Activated naive CD4-positive, alpha-beta T cell treated with anti-CD3 and anti-CD28 coated beads, Interleukin-2, amount 10 ng/mL, durations not matched to agents 7 days and 5 days (primary cell): Measurements from ENCODE around the gene KCNG1.
A peak's percentile ranks its signal among the peaks of the same experiment; 100 is the strongest.

Source experiments
- CTCF ChIA-PET: fragments of 350-600 bp; sonication (Branson Sonifier 250); formaldehyde crosslinking; loops from one replicate; lab custom pipeline; 2021; ENCODE audit warnings: antibody characterized with exemption; lab: Charles Lee
- DNase-seq: peaks from one replicate; pipeline ENCODE4 v3.0.0-alpha.2; 2020
- H3K27ac Mint-ChIP-seq: one replicate; pipeline ENCODE4 v1.8.0; 2021; ENCODE audit warnings: mild to moderate bottlenecking, moderate library complexity, mixed read lengths
- H3K27me3 Mint-ChIP-seq: one replicate; pipeline ENCODE4 v1.8.0; 2021; ENCODE audit warnings: mild to moderate bottlenecking, mixed read lengths
- H3K36me3 Mint-ChIP-seq: one replicate; pipeline ENCODE4 v1.8.0; 2021; ENCODE audit warnings: mixed read lengths
- H3K4me1 Mint-ChIP-seq: one replicate; pipeline ENCODE4 v1.8.0; 2021; ENCODE audit warnings: mixed read lengths
- H3K4me3 Mint-ChIP-seq: one replicate; pipeline ENCODE4 v1.8.0; 2021; ENCODE audit warnings: mild to moderate bottlenecking, moderate library complexity, mixed read lengths
- H3K9me3 Mint-ChIP-seq: one replicate; pipeline ENCODE4 v1.8.0; 2021; ENCODE audit warnings: mixed read lengths

KCNG1 gene

GRCh38 chr20:50996901-50997865 is 25.7 kb downstream of the KCNG1 start:
- CTCF ChIA-PET: interaction anchor here (0.9 to 2.8 kb wide), 6 partner anchors 9 to 309 kb away, joined by 3 to 11 read pairs (median 5); no protein-coding TSS in a partner anchor
- no peaks in the 10 kb centered on the region for H3K9me3 Mint-ChIP-seq
- H3K36me3 Mint-ChIP-seq: no peaks in the 10 kb centered on the region
- no peak for DNase-seq
- H3K27me3 Mint-ChIP-seq: peaks cover 44% of the 10 kb centered on the region
- no peak overlapping the region for H3K27ac Mint-ChIP-seq
- no peak overlapping the region for H3K4me3 Mint-ChIP-seq
- H3K4me1 Mint-ChIP-seq: no peaks in the 10 kb centered on the region

DNA sequence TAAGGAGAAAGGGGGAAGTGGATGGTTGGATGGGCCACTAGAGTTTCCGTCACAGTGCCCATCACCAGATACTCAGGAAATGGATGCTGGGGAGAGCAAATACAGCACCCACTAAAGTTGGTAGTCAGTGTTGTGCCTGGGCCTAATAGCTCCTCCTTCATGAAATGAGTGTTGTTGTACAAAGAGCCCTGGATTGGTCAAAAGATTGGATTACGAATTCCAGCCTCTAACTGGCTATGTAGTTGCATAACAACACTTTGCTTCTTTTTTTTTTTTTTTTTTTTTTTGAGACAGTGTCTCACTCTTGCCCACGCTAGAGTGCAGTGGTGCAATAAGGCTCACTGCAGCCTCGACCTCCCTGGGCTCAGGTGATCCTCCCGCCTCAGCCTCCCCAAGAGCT is 27.4 kb downstream of the KCNG1 start:
- H3K4me1 Mint-ChIP-seq: no peaks in the 10 kb centered on the region
- no peak for DNase-seq
- no peaks in the 10 kb centered on the region for H3K36me3 Mint-ChIP-seq
- H3K27me3 Mint-ChIP-seq: peaks cover 40% of the 10 kb centered on the region
- no peak overlapping the region for H3K4me3 Mint-ChIP-seq
- H3K27ac Mint-ChIP-seq: no peak overlapping the region
- CTCF ChIA-PET: interaction anchor here (0.9 to 2.8 kb wide), 4 partner anchors 8 to 311 kb away, joined by 3 to 11 read pairs (median 6); no protein-coding TSS in a partner anchor
- H3K9me3 Mint-ChIP-seq: no peaks in the 10 kb centered on the region

GRCh38 chr20:50993876-50994275 is 29.0 kb downstream of the KCNG1 start:
- Mint-ChIP-seq H3K4me1 (no peaks in the 10 kb centered on the region), H3K9me3 (no peaks in the 10 kb centered on the region), H3K4me3 (no peak overlapping the region), H3K36me3 (no peaks in the 10 kb centered on the region), H3K27ac (no peak overlapping the region), H3K27me3 (peaks cover 37% of the 10 kb centered on the region)
- CTCF ChIA-PET: interaction anchor here (0.7 to 11.1 kb wide), 5 partner anchors 22 to 349 kb away, joined by 3 to 151 read pairs (median 8); no protein-coding TSS in a partner anchor
- DNase-seq: no peak

DNA sequence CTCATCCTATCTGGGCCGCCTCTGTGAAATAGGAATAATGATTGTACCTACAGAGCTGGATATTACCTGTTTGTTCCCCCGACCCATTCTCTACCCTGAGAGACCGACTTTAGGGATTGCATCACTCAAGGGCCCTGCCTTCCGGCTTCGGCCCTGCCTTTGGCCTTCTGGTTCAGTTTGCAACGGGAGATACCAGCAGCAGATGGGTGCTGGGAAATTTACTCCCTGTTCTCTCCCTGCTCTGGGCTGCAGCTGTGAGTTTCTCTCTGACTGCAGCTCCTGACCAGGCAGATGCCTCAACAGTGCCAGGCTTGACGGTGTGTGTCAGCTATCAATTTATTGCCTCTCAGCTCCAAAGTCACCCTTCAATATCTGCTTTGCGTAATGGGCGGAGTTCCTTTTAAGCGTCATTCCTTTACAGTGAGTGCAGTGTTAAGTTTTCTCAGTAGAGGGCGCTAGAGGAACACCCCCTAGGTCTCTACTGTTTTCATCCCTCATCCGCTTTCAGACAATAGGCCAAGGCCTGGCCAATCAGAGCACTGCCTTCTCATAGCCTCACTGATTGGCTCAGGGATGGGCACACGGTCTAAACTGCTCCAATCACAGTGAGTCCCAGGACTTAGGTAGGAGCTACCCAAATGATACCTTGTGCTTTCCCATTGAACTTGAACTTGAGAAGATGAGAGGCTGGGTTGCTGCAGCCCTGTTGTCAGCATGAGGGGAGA is 30.0 kb downstream of the KCNG1 start:
- CTCF ChIA-PET: interaction anchor here (0.7 to 11.1 kb wide), 17 partner anchors 9 to 647 kb away, joined by 3 to 151 read pairs (median 3); no protein-coding TSS in a partner anchor
- no peak overlapping the region for H3K4me3 Mint-ChIP-seq
- no peaks in the 10 kb centered on the region for H3K4me1 Mint-ChIP-seq
- H3K27me3 Mint-ChIP-seq: peaks cover 38% of the 10 kb centered on the region
- no peaks in the 10 kb centered on the region for H3K9me3 Mint-ChIP-seq
- H3K36me3 Mint-ChIP-seq: no peaks in the 10 kb centered on the region
- no peak overlapping the region for H3K27ac Mint-ChIP-seq
- DNase-seq: peak; percentile 60

DNA sequence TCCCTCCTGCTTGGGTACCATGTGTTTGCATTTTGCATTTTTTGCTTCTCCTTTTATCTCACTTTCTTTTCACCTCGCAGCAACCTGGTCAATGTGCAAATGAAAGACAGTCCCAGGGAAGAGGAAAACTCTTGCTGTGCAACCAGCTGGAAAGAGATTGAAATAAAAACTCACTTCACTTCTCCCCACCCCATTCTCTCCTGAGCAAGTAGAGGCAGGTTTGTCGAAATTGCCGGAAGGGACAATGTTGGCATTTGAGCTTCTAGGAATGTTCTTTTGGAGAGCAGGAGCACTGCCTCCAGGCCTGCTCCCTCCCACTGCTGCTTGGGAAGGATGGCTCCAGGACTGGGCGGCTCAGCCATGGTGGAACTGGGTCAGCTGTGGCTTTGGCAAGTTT is 30.6 kb downstream of the KCNG1 start:
- CTCF ChIA-PET: interaction anchor here (0.7 to 11.1 kb wide), 16 partner anchors 10 to 648 kb away, joined by 3 to 151 read pairs (median 3); no protein-coding TSS in a partner anchor
- no peaks in the 10 kb centered on the region for H3K9me3 Mint-ChIP-seq
- peaks cover 42% of the 10 kb centered on the region for H3K27me3 Mint-ChIP-seq
- no peak overlapping the region for H3K4me3 Mint-ChIP-seq
- no peaks in the 10 kb centered on the region for H3K36me3 Mint-ChIP-seq
- H3K4me1 Mint-ChIP-seq: no peaks in the 10 kb centered on the region
- DNase-seq: no peak
- H3K27ac Mint-ChIP-seq: no peak overlapping the region

DNA sequence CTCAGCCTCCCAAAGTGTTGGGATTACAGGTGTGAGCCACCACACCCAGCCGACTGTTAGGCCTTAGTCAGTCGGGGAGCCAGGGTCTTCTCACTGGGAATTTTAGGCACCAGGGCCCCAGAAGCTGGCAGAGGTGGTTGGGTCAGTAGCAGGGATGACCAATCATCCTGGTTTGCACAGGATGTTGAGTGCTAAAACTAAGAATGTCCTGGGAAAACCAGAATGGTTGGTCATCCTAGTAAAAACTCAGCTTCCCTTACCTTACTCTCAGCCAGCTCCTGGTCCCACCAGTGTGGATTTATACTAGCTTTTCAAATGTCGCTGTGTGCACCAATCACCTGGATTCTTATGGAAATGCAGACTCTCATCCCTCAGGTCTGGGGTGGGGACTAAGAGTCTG is 31.8 kb downstream of the KCNG1 start:
- DNase-seq: no peak
- H3K4me1 Mint-ChIP-seq: no peaks in the 10 kb centered on the region
- H3K27ac Mint-ChIP-seq: no peak overlapping the region
- CTCF ChIA-PET: interaction anchor here (0.7 to 11.1 kb wide), 7 partner anchors 9 to 984 kb away, joined by 3 to 151 read pairs (median 7); partner anchors contain the start of gene BCAS4
- H3K36me3 Mint-ChIP-seq: no peaks in the 10 kb centered on the region
- peaks cover 39% of the 10 kb centered on the region for H3K27me3 Mint-ChIP-seq
- no peaks in the 10 kb centered on the region for H3K9me3 Mint-ChIP-seq
- H3K4me3 Mint-ChIP-seq: no peak overlapping the region

DNA sequence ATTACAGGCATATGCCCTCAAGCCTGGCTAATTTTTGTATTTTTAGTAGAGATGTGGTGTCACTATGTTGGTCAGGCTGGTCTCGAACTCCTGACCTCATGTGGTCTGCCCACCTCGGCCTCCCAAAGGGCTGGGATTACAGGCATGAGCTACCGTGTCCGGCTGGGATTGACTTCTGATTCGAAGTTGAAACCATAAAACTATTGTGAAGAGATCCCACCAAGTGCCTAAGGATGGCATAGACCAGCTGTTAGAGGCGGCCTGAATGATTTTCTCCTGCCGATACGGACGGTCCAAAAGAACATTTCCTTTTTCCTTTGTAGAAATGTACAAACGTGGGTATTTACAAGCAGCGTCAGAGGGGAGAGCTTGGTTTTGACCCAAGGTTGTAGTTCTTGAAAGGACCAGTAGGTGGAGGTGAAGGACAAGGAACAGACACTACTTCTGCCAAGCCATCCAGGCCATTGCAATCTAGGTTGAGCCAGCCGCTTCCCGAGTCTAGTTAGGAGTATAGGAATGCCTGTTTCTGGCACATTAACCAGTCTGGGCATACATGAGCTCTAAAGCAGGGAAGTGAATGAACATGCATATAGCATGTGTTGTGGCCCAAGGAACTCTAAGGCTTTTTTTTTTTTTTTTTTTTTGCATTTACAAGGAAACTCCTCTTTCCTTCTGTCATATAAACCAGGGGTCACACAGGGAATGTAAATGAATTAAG is 35.3 kb downstream of the KCNG1 start:
- Mint-ChIP-seq H3K27ac (no peak overlapping the region), H3K9me3 (no peaks in the 10 kb centered on the region), H3K4me1 (no peaks in the 10 kb centered on the region), H3K27me3 (peaks cover 49% of the 10 kb centered on the region), H3K36me3 (no peaks in the 10 kb centered on the region), H3K4me3 (no peak overlapping the region)
- peak; percentile 71 for DNase-seq
- CTCF ChIA-PET: interaction anchor here (0.6 to 11.1 kb wide), 31 partner anchors 9 to 713 kb away, joined by 3 to 151 read pairs (median 4); partner anchors contain the start of gene BCAS4

DNA sequence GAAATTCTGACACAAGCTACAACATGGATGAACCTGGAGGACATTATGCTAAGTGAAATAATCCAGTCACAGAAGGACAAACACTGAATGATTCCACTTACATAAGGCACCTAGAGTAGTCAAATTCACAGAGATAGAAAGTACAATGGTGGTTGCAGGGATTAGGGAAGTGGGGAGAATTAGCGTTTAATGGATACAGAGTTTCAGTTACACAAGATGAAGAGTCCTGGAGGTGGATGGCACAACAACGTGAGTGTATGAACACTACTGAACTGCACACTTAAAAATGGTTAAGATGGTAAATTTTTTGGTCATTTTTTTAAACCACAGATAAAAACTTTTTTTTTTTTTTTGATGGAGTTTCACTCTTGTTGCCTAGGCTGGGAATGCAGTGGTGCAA is 39.6 kb downstream of the KCNG1 start:
- DNase-seq: no peak
- Mint-ChIP-seq H3K9me3 (no peaks in the 10 kb centered on the region), H3K27ac (no peak overlapping the region), H3K4me3 (no peak overlapping the region), H3K4me1 (peaks cover 2% of the 10 kb centered on the region), H3K36me3 (no peaks in the 10 kb centered on the region), H3K27me3 (peaks cover 69% of the 10 kb centered on the region)
- CTCF ChIA-PET: interaction anchor here (0.7 to 11.1 kb wide), 5 partner anchors 8 to 324 kb away, joined by 3 to 151 read pairs (median 5); no protein-coding TSS in a partner anchor

DNA sequence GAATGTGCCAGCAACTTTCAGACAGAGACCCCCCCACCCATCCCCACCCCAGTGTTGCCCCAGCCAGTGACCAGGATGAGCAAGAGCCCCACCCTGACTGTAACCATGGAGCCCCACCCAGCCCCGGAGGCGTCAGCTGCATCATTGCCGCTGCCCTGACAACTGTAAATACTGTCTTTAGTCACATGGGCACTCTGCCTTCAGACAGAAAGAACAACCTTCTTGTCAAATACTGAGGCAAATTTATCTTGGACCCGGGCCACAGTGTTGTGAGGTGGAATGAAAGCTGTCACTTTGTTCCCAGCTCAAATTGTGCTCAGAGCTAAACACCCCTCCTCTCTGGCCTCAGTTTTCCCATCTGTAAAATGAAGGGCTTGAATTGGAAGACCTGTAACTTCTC is 40.5 kb downstream of the KCNG1 start:
- H3K27me3 Mint-ChIP-seq: peaks cover 64% of the 10 kb centered on the region

GRCh38 chr20:50981714-50982048 is 41.2 kb downstream of the KCNG1 start:
- DNase-seq: no peak
- no peak overlapping the region for H3K4me3 Mint-ChIP-seq
- H3K27me3 Mint-ChIP-seq: peaks cover 62% of the 10 kb centered on the region
- no peaks in the 10 kb centered on the region for H3K36me3 Mint-ChIP-seq
- H3K9me3 Mint-ChIP-seq: no peaks in the 10 kb centered on the region
- CTCF ChIA-PET: interaction anchor here (0.8 to 5.6 kb wide), 24 partner anchors 10 to 476 kb away, joined by 3 to 41 read pairs (median 3); partner anchors contain the start of genes ADNP and BCAS4
- H3K4me1 Mint-ChIP-seq: peaks cover 2% of the 10 kb centered on the region
- H3K27ac Mint-ChIP-seq: no peak overlapping the region

More for the DNA sequence above, 40.5 kb downstream of the KCNG1 start:
- H3K4me3 Mint-ChIP-seq: no peak overlapping the region
- H3K27ac Mint-ChIP-seq: no peak overlapping the region
- no peaks in the 10 kb centered on the region for H3K9me3 Mint-ChIP-seq
- no peaks in the 10 kb centered on the region for H3K36me3 Mint-ChIP-seq
- CTCF ChIA-PET: interaction anchor here (0.8 to 5.6 kb wide), 14 partner anchors 9 to 336 kb away, joined by 3 to 41 read pairs (median 4); partner anchors contain the start of genes ADNP and BCAS4
- H3K4me1 Mint-ChIP-seq: peaks cover 2% of the 10 kb centered on the region
- DNase-seq: no peak

- H3K36me3 Mint-ChIP-seq: no peaks in the 10 kb centered on the region
- H3K27ac Mint-ChIP-seq: no peak overlapping the region
- CTCF ChIA-PET: interaction anchor here (0.6 to 5.6 kb wide), 25 partner anchors 9 to 477 kb away, joined by 3 to 41 read pairs (median 3); partner anchors contain the start of gene BCAS4
- no peaks in the 10 kb centered on the region for H3K9me3 Mint-ChIP-seq
- H3K4me1 Mint-ChIP-seq: peaks cover 2% of the 10 kb centered on the region
- peak; percentile 76 for DNase-seq
- H3K4me3 Mint-ChIP-seq: no peak overlapping the region
- peaks cover 60% of the 10 kb centered on the region for H3K27me3 Mint-ChIP-seq
Measured at GRCh38 chr20:50980851-50981713, 41.8 kb downstream of the KCNG1 start.

DNA sequence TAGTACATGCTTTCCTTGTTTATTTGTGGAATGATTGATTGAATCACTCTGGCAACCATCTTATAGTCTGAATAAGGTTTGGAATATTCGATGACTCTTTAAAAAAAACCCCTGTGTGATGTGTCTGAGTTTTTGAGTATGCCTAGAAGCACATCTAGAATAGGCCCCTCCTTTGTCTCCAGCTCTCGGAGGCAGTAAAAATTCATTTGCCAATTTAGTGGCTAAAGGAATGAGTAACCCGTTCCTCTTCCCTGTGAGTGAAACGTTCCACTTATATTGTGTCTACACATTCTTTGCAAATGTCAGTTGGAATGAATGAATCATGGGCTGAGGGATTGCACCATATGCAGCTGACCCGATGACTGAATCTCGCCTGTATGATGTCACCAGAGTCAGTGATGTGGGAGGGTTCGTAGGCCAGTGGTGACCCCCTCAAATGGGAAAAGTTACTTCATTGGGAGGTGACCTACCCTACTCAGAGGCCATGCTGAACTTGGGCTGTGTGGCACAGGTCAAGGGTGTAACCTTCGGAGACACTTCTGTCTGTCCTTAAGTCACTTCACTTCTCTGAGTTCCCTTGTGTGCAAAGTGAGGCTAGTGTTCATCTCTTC is 42.7 kb downstream of the KCNG1 start:
- no peak for DNase-seq
- CTCF ChIA-PET: interaction anchor here (0.6 to 5.6 kb wide), 8 partner anchors 8 to 405 kb away, joined by 3 to 41 read pairs (median 11); partner anchors contain the start of gene BCAS4
- H3K4me1 Mint-ChIP-seq: peaks cover 2% of the 10 kb centered on the region
- H3K27me3 Mint-ChIP-seq: peaks cover 57% of the 10 kb centered on the region
- H3K36me3 Mint-ChIP-seq: no peaks in the 10 kb centered on the region
- no peak overlapping the region for H3K27ac Mint-ChIP-seq
- no peak overlapping the region for H3K4me3 Mint-ChIP-seq
- H3K9me3 Mint-ChIP-seq: no peaks in the 10 kb centered on the region
